A673 (cell line): ENCODE data around the gene GRIN2A. TPM values are rescaled to one million over a fixed set of nuclear protein-coding genes. Genes with fewer than 3 reads are reported as not detected.

Source experiments
- BruUV-seq: library from RNA; stranded (reverse); fragments of 400-500 nt; replicated peaks from 2 replicates; lab custom pipeline; 2021; lab: Mats Ljungman, UMichigan
- CTCF ChIA-PET: fragments of 300-600 bp; sonication (Branson Sonifier 250); formaldehyde crosslinking; loops from one replicate; lab custom pipeline; 2022; ENCODE audit warnings: antibody characterized with exemption; lab: Charles Lee
- POLR2A ChIA-PET: fragments of 300-600 bp; sonication (Branson Sonifier 250); formaldehyde crosslinking; loops from one replicate; lab custom pipeline; 2022; ENCODE audit warnings: antibody characterized with exemption; ENCODE audit not compliant: low non-redundant PET; lab: Charles Lee
- DNase-seq: peaks from one replicate; pipeline ENCODE4 v3.0.0-alpha.2; 2015; ENCODE audit warnings: low spot score
- H3K27ac ChIP-seq: fragments of 200-600 bp; sonication (generic); 2 replicates; pipeline ENCODE4 v1.5.1; 2016; ENCODE audit warnings: mixed run types, low read depth, mild to moderate bottlenecking, mixed read lengths, antibody characterized with exemption, low read length; ENCODE audit not compliant: poor library complexity, severe bottlenecking
- H3K27me3 ChIP-seq: fragments of 200-600 bp; sonication (generic); replicated peaks from 2 replicates; pipeline ENCODE4 v1.6.1; 2017; ENCODE audit warnings: mixed run types, low read depth, mild to moderate bottlenecking, mixed read lengths, antibody characterized with exemption, low read length; ENCODE audit not compliant: insufficient read depth, poor library complexity
- H3K36me3 ChIP-seq: fragments of 200-600 bp; sonication (generic); 2 replicates; pipeline ENCODE4 v1.6.1; 2016; ENCODE audit warnings: mixed run types, mild to moderate bottlenecking, mixed read lengths, antibody characterized with exemption, low read length; ENCODE audit not compliant: insufficient read depth, poor library complexity, severe bottlenecking
- H3K4me1 ChIP-seq: fragments of 200-600 bp; sonication (generic); 2 replicates; pipeline ENCODE4 v1.6.1; 2017; ENCODE audit warnings: mixed run types, mild to moderate bottlenecking, mixed read lengths, antibody characterized with exemption, low read length; ENCODE audit not compliant: insufficient read depth, poor library complexity, severe bottlenecking
- H3K4me3 ChIP-seq: fragments of 200-600 bp; sonication (generic); 2 replicates; pipeline ENCODE4 v1.5.1; 2016; ENCODE audit warnings: low read depth, mixed run types, mild to moderate bottlenecking, mixed read lengths, low read length; ENCODE audit not compliant: poor library complexity, severe bottlenecking
- H3K9me3 ChIP-seq: fragments of 200-600 bp; sonication (generic); 2 replicates; pipeline ENCODE4 v1.6.1; 2016; ENCODE audit warnings: mixed run types, low read depth, mild to moderate bottlenecking, mixed read lengths, antibody characterized with exemption, low read length; ENCODE audit not compliant: poor library complexity, severe bottlenecking
- CTCF ChIP-seq: fragments of 300-800, 200-600 bp; sonication (generic); conservative IDR thresholded peaks from 2 replicates; pipeline ENCODE4 v1.5.1; 2017; ENCODE audit warnings: low read depth, mild to moderate bottlenecking, antibody characterized with exemption, low read length, moderate library complexity, mixed read lengths
- EZH2 ChIP-seq: fragments of 200-600 bp; sonication (generic); IDR thresholded peaks from 2 replicates; pipeline ENCODE4 v1.6.1; 2017; ENCODE audit warnings: borderline replicate concordance, low read depth, mild to moderate bottlenecking, mixed read lengths, antibody characterized with exemption, low read length; ENCODE audit not compliant: poor library complexity, severe bottlenecking
- intact Hi-C: fragments of 100-400 bp; cut with micrococcal nuclease; formaldehyde crosslinking; loops from one replicate; pipeline ENCODE4 v1.10.0; 2022; ENCODE audit not compliant: unreplicated experiment
- total RNA-seq: library from RNA; stranded (reverse); gene quantifications from 2 replicates; pipeline ENCODE4 v1.2.3, GENCODE V29; 2021

The GRIN2A gene
- total RNA-seq, 1 experiment from 2014 or later, result 1.2 TPM

- Histone ChIP-seq H3K27ac (no peak overlapping the region), H3K27me3 (peaks cover 3% of the 10 kb centered on the region), H3K4me1 (no peaks in the 10 kb centered on the region), H3K9me3 (no peaks in the 10 kb centered on the region), H3K4me3 (no peak overlapping the region), H3K36me3 (no peaks in the 10 kb centered on the region)
- intact Hi-C loops, result no loop called here
- TF ChIP-seq EZH2, result no peak
- no peak for TF ChIP-seq CTCF
- ChIA-PET POLR2A (no interaction called here), CTCF (no interaction called here)
- BruUV-seq, result no TSS peak
- DNase-seq, result no peak
Observed at GRCh38 chr16:10067835-10068234, 114.4 kb downstream of the GRIN2A start.

- intact Hi-C loops, result no loop called here
- H3K27me3 ChIP-seq, result peaks cover 3% of the 10 kb centered on the region
- ChIA-PET POLR2A (no interaction called here), CTCF (no interaction called here)
- H3K9me3 ChIP-seq, result no peaks in the 10 kb centered on the region
- H3K27ac ChIP-seq, result no peak overlapping the region
- H3K36me3 ChIP-seq, result no peaks in the 10 kb centered on the region
- no peaks in the 10 kb centered on the region for H3K4me1 ChIP-seq
- no TSS peak for BruUV-seq
- no peak for TF ChIP-seq EZH2
- TF ChIP-seq CTCF, result no peak
- no peak for DNase-seq
- no peak overlapping the region for H3K4me3 ChIP-seq
Observed at GRCh38 chr16:10067406-10067805, 114.8 kb downstream of the GRIN2A start.

- ChIA-PET CTCF (no interaction called here), POLR2A (no interaction called here)
- TF ChIP-seq EZH2, result no peak
- no peak for TF ChIP-seq CTCF
- Histone ChIP-seq H3K27me3 (peaks cover 3% of the 10 kb centered on the region), H3K9me3 (no peaks in the 10 kb centered on the region), H3K4me1 (no peaks in the 10 kb centered on the region), H3K27ac (no peak overlapping the region), H3K4me3 (no peak overlapping the region), H3K36me3 (no peaks in the 10 kb centered on the region)
- DNase-seq, result no peak
- intact Hi-C loops, result no loop called here
- BruUV-seq, result no TSS peak
Observed at GRCh38 chr16:10065019-10065418, 117.2 kb downstream of the GRIN2A start.
